Panc1 (cell line): Measurements from ENCODE around the gene ACSS1. TPM values are rescaled to one million over a fixed set of nuclear protein-coding genes. Genes with fewer than 3 reads are reported as not detected.
A peak's percentile ranks its signal among the peaks of the same experiment; 100 is the strongest.

Experiments
- ATAC-seq: fragments of 200-7000 bp; cut with Tn5 transposase; 2 replicates; pipeline ENCODE4 v1.9.1; 2020; ENCODE audit warnings: mild to moderate bottlenecking, moderate library complexity
- BruUV-seq: library from RNA; stranded (reverse); fragments of 400-500 nt; replicated peaks from 2 replicates; lab custom pipeline; 2021; lab: Mats Ljungman, UMichigan
- CTCF ChIA-PET: fragments of 300-600 bp; sonication (Branson Sonifier 250); formaldehyde crosslinking; loops from one replicate; lab custom pipeline; 2022; ENCODE audit warnings: antibody characterized with exemption; lab: Charles Lee
- POLR2A ChIA-PET: fragments of 300-600 bp; sonication (Branson Sonifier 250); formaldehyde crosslinking; loops from one replicate; lab custom pipeline; 2022; ENCODE audit warnings: antibody characterized with exemption; lab: Charles Lee
- DNase-seq: peaks from one replicate; pipeline ENCODE4 v3.0.0-alpha.2; 2010; ENCODE audit warnings: low read depth, low spot score
- H3K27ac ChIP-seq: 2 replicates; pipeline ENCODE4 v1.5.1; 2011; ENCODE audit warnings: mild to moderate bottlenecking, low read length, inconsistent platforms
- H3K27me3 ChIP-seq: fragments of 200-500 bp; sonication (Bioruptor generic); 2 replicates; pipeline ENCODE4 v1.6.0; 2014; ENCODE audit warnings: low read length, inconsistent platforms; ENCODE audit not compliant: control insufficient read depth, insufficient read depth
- H3K36me3 ChIP-seq: fragments of 200-500 bp; sonication (Bioruptor generic); 2 replicates; pipeline ENCODE4 v1.5.1; 2014; ENCODE audit warnings: inconsistent platforms, mild to moderate bottlenecking, low read length, moderate library complexity; ENCODE audit not compliant: control insufficient read depth, insufficient read depth
- H3K4me1 ChIP-seq: 2 replicates; pipeline ENCODE4 v1.5.1; 2011; ENCODE audit warnings: inconsistent platforms, mild to moderate bottlenecking, low read length, moderate library complexity; ENCODE audit not compliant: control insufficient read depth, insufficient read depth
- H3K4me3 ChIP-seq, 2 experiments: 2 replicates each; pipeline ENCODE4 v1.5.1; 2011 to 2012; ENCODE audit warnings: low read depth in 2 of 2, low read length in 2 of 2, mild to moderate bottlenecking in 2 of 2, inconsistent platforms in 1 of 2, moderate library complexity in 1 of 2
- H3K9me3 ChIP-seq: fragments of 200-500 bp; sonication (Bioruptor generic); 2 replicates; pipeline ENCODE4 v1.5.1; 2014; ENCODE audit warnings: low read depth, mild to moderate bottlenecking, inconsistent platforms, low read length, moderate library complexity; ENCODE audit not compliant: control insufficient read depth, insufficient read depth
- CTCF ChIP-seq: fragments of 450-650 bp; IDR thresholded peaks from 2 replicates; pipeline ENCODE4 v1.5.1; 2017; ENCODE audit warnings: mild to moderate bottlenecking
- POLR2AphosphoS5 ChIP-seq: IDR thresholded peaks from 2 replicates; pipeline ENCODE4 v1.6.1; 2012; ENCODE audit warnings: mild to moderate bottlenecking, low read depth, low read length, moderate library complexity
- SIN3A ChIP-seq: IDR thresholded peaks from 2 replicates; pipeline ENCODE4 v1.6.1; 2012; ENCODE audit warnings: low read depth, mild to moderate bottlenecking, low read length, moderate library complexity, borderline replicate concordance; ENCODE audit not compliant: insufficient read depth
- TCF7L2 ChIP-seq: IDR thresholded peaks from 2 replicates; pipeline ENCODE4 v1.6.1; 2011; ENCODE audit warnings: mild to moderate bottlenecking, low read depth, low read length, inconsistent platforms
- in situ Hi-C: cut with HindIII; loops from 2 replicates; pipeline ENCODE4 v1.10.0; 2016; ENCODE audit warnings: low sequenced_read_pairs, low pct_unique_long_range_greater_than_20kb
- intact Hi-C: fragments of 100-400 bp; cut with micrococcal nuclease; formaldehyde crosslinking; loops from one replicate; pipeline ENCODE4 v1.10.0; 2022; ENCODE audit not compliant: unreplicated experiment
- total RNA-seq: library from RNA; stranded (reverse); gene quantifications from one replicate; pipeline ENCODE4 v1.2.1, GENCODE V29; 2021; ENCODE audit not compliant: unreplicated experiment
- TF ChIP-seq, protein P1 (sequence below), 2 experiments: IDR thresholded peaks; 2 replicates each; pipeline ENCODE4 v1.6.1; 2011 to 2012; ENCODE audit warnings: low read depth in 2 of 2, control low read depth in 1 of 2, low read length in 1 of 2, mild to moderate bottlenecking in 1 of 2, moderate library complexity in 1 of 2; ENCODE audit not compliant: insufficient read depth in 1 of 2

The ACSS1 gene
- total RNA-seq, 1 experiment from 2014 or later, result 32.2 TPM

DNA sequence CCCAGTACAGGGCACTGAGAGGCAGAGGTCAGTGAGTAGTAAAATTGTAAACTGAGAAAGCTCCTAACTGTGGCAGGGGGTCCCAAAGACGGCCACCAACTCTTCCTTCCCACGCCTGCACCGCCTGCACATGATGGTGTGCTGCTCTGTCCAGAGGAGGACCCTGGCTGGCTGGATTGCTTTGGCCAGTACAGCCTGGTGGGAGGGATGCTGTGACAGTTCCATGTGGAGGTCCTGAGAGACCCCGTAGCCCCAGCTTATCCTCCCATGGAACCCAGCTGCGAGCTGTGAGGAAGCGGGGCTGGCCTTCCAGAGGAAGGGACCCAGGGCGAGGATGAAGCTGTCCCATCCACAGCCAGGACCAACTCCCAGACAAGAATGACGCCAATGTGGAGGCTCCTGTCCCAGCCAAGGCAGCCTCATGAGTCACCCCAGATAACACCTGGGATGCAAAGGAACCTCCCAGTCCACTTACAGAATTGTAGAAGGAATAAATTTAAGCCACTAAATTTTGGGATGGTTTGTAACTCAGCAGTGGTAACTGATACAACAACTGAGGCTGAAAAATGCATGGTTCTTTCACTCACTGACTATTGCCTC, 2.0 kb upstream of the ACSS1 start:
- Histone ChIP-seq H3K36me3 (no peaks in the 10 kb centered on the region), H3K27me3 (no peaks in the 10 kb centered on the region), H3K9me3 (no peaks in the 10 kb centered on the region), H3K4me3 (no peak overlapping the region), H3K4me1 (peaks cover 21% of the 10 kb centered on the region), H3K27ac (no peak overlapping the region)
- ChIA-PET CTCF (no interaction called here), POLR2A (no interaction called here)
- in situ Hi-C loops (no loop called here), intact Hi-C loops (no loop called here)
- BruUV-seq, result no TSS peak
- ATAC-seq (no peak), DNase-seq (no peak)
- no peak for TF ChIP-seq POLR2AphosphoS5
- no peak for TF ChIP-seq TCF7L2
- TF ChIP-seq CTCF, result no peak
- no peak for TF ChIP-seq SIN3A
- TF ChIP-seq, protein P1, sequence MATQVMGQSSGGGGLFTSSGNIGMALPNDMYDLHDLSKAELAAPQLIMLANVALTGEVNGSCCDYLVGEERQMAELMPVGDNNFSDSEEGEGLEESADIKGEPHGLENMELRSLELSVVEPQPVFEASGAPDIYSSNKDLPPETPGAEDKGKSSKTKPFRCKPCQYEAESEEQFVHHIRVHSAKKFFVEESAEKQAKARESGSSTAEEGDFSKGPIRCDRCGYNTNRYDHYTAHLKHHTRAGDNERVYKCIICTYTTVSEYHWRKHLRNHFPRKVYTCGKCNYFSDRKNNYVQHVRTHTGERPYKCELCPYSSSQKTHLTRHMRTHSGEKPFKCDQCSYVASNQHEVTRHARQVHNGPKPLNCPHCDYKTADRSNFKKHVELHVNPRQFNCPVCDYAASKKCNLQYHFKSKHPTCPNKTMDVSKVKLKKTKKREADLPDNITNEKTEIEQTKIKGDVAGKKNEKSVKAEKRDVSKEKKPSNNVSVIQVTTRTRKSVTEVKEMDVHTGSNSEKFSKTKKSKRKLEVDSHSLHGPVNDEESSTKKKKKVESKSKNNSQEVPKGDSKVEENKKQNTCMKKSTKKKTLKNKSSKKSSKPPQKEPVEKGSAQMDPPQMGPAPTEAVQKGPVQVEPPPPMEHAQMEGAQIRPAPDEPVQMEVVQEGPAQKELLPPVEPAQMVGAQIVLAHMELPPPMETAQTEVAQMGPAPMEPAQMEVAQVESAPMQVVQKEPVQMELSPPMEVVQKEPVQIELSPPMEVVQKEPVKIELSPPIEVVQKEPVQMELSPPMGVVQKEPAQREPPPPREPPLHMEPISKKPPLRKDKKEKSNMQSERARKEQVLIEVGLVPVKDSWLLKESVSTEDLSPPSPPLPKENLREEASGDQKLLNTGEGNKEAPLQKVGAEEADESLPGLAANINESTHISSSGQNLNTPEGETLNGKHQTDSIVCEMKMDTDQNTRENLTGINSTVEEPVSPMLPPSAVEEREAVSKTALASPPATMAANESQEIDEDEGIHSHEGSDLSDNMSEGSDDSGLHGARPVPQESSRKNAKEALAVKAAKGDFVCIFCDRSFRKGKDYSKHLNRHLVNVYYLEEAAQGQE (IDR thresholded peaks at IDR 0.05; ENCODE audit: insufficient read depth in 1 of 2, low read depth in 2 of 2, low read length in 1 of 2), result no peak

DNA sequence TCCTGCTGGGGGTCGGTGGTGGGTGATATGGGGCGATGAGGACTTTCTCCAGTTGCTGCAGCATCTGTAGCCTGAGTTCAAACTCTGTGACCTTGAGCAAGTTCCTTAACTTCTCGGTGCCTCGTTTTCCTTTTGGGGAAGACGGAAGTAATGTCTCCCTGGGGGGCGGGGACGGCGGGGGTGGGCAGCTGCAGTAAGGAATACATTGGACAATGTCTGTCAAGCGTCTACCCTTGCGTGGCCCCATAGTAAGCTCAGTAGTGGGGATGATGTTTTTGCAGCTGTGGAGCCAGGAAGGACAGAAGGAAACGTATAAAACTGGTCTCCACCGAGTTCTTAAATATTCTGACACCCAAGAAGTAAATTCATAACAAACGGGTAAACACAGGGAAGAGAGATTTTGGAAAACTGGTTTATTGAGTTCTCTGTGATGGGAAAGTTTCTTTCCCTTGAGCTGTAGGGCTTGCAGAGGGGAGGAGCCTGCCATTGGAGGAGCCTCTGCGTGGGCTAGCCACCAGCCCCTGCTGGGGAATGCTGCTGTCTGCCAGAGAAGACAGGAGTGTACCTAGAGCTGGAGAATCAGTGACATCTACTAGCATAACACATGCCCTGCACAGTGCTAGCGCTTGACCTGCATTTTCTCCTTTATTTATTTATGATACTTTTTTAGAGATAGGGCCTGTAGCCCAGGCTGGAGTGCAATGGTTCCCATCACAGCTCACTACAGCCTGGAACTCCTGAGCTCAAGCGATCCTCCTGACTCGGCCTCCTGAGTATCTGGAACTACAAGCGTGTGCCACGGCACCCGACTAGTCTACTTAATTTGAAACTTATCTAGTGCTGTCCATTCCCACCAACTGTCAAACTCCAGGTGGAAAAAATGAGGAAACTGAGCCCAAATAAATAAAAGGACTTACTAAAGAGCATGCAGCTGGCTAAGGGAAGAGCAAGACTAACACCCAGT, 1.2 kb upstream of the ACSS1 start:
- H3K27ac ChIP-seq, result peak overlapping the region; percentile 79
- ATAC-seq, result peak; percentile 29; the same call in 1 of the 2 replicates
- H3K36me3 ChIP-seq, result no peaks in the 10 kb centered on the region
- TF ChIP-seq POLR2AphosphoS5 (no peak), TCF7L2 (no peak), CTCF (no peak), SIN3A (no peak)
- TF ChIP-seq, protein P1 (IDR thresholded peaks at IDR 0.05; ENCODE audit: insufficient read depth in 1 of 2, low read depth in 2 of 2, low read length in 1 of 2), result no peak
- peaks cover 26% of the 10 kb centered on the region for H3K4me1 ChIP-seq
- H3K4me3 ChIP-seq, result peak overlapping the region; percentile 71 to 72
- ChIA-PET CTCF (no interaction called here), POLR2A (no interaction called here)
- no TSS peak for BruUV-seq
- H3K27me3 ChIP-seq, result no peaks in the 10 kb centered on the region
- intact Hi-C loops (no loop called here), in situ Hi-C loops (no loop called here)
- H3K9me3 ChIP-seq, result no peaks in the 10 kb centered on the region
- DNase-seq, result no peak
